Caco-2 (cell line): Measurements from ENCODE around the gene LATS2. TPM values are rescaled to one million over a fixed set of nuclear protein-coding genes. Genes with fewer than 3 reads are reported as not detected.

Source experiments
- BruUV-seq: library from RNA; stranded (reverse); fragments of 400-500 nt; replicated peaks from 2 replicates; lab custom pipeline; 2021; lab: Mats Ljungman, UMichigan
- CTCF ChIA-PET: fragments of 300-600 bp; sonication (Branson Sonifier 250); formaldehyde crosslinking; loops from one replicate; lab custom pipeline; 2022; ENCODE audit warnings: antibody characterized with exemption; lab: Charles Lee
- POLR2A ChIA-PET: fragments of 300-600 bp; sonication (Branson Sonifier 250); formaldehyde crosslinking; loops from one replicate; lab custom pipeline; 2022; ENCODE audit warnings: antibody characterized with exemption; lab: Charles Lee
- DNase-seq, 2 experiments: peaks; one replicate each; pipeline versions ENCODE4 v3.0.0 to v3.0.0-alpha.2; 2020 to 2022
- H3K27me3 ChIP-seq: replicated peaks from 2 replicates; pipeline ENCODE4 v1.6.0; 2011; ENCODE audit warnings: low read length; ENCODE audit not compliant: control insufficient read depth, insufficient read depth
- H3K36me3 ChIP-seq: 2 replicates; pipeline ENCODE4 v1.5.1; 2011; ENCODE audit warnings: low read length; ENCODE audit not compliant: control insufficient read depth, insufficient read depth
- H3K4me1 ChIP-seq: fragments of 250-450 bp; sonication (Bioruptor Pico); 2 replicates; pipeline ENCODE4 v1.5.1; 2020; ENCODE audit warnings: mild to moderate bottlenecking
- H3K4me3 ChIP-seq: 2 replicates; pipeline ENCODE4 v1.5.1; 2011; ENCODE audit warnings: low read depth, mild to moderate bottlenecking, control low read depth, low read length
- H3K9me3 ChIP-seq: fragments of 250-450 bp; sonication (Bioruptor Pico); 2 replicates; pipeline ENCODE4 v1.5.1; 2020; ENCODE audit warnings: mild to moderate bottlenecking, moderate library complexity
- H3K27ac Mint-ChIP-seq: one replicate; pipeline ENCODE4 v1.8.0; 2022; ENCODE audit warnings: mixed read lengths; ENCODE audit not compliant: unreplicated experiment
- H3K27me3 Mint-ChIP-seq: one replicate; pipeline ENCODE4 v1.8.0; 2022; ENCODE audit warnings: mixed read lengths; ENCODE audit not compliant: insufficient read depth, unreplicated experiment
- H3K36me3 Mint-ChIP-seq: one replicate; pipeline ENCODE4 v1.8.0; 2022; ENCODE audit warnings: mild to moderate bottlenecking, mixed read lengths; ENCODE audit not compliant: insufficient read depth, unreplicated experiment
- H3K4me1 Mint-ChIP-seq: one replicate; pipeline ENCODE4 v1.8.0; 2022; ENCODE audit warnings: low read depth, mixed read lengths; ENCODE audit not compliant: unreplicated experiment
- H3K4me3 Mint-ChIP-seq: one replicate; pipeline ENCODE4 v1.8.0; 2022; ENCODE audit warnings: mild to moderate bottlenecking, moderate library complexity, mixed read lengths; ENCODE audit not compliant: unreplicated experiment
- H3K9me3 Mint-ChIP-seq: one replicate; pipeline ENCODE4 v1.8.0; 2022; ENCODE audit warnings: mixed read lengths; ENCODE audit not compliant: unreplicated experiment
- intact Hi-C: fragments of 100-400 bp; cut with micrococcal nuclease; formaldehyde crosslinking; loops from one replicate; pipeline ENCODE4 v1.10.0; 2022; ENCODE audit not compliant: unreplicated experiment
- total RNA-seq: library from RNA; stranded (reverse); gene quantifications from 2 replicates; pipeline ENCODE4 v1.2.3, GENCODE V29; 2022
- TF ChIP-seq, protein P1 (sequence below), 2 experiments: fragments of 200-600 bp in 1 of 2; IDR thresholded peaks; 1 replicate in 1 of 2; 2 replicates in 1 of 2; pipeline versions ENCODE4 v1.5.1 to v1.8.0; 2011 to 2022; ENCODE audit warnings: antibody characterized with exemption in 1 of 2, control low read depth in 1 of 2, inconsistent platforms in 1 of 2, low read depth in 1 of 2, low read length in 1 of 2, mild to moderate bottlenecking in 1 of 2, moderate library complexity in 1 of 2; ENCODE audit not compliant: insufficient read depth in 1 of 2, severe bottlenecking in 1 of 2, unreplicated experiment in 1 of 2

LATS2 gene
- total RNA-seq, 1 experiment from 2014 or later, result 45.6 TPM

DNA sequence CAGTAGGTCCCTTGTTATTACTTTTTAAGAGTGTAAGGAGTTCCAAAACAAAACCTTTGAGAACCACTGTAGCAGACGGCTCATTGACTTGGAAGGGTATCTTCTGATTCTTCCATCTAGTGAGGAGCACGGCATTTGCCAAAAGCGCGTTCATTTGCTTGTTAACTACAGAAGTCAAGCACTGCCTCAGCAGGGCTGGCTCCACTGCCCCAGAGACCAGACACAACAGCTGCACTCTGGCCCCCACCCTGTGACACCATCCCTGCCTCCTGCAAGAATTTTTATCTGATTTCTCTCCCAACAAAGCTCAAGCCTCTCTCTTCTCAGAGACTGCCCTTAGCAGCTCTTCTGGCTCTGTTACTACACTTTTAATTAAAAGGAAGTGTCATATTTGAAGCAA is 138.1 kb downstream of the LATS2 start:
- no TSS peak for BruUV-seq
- peaks cover 9% of the 10 kb centered on the region for H3K4me1 Mint-ChIP-seq
- H3K4me3 Mint-ChIP-seq, result no peak overlapping the region
- intact Hi-C loops, result no loop called here
- no peaks in the 10 kb centered on the region for H3K27me3 ChIP-seq
- H3K9me3 ChIP-seq, result no peaks in the 10 kb centered on the region
- H3K27me3 Mint-ChIP-seq, result no peaks in the 10 kb centered on the region
- H3K9me3 Mint-ChIP-seq, result no peaks in the 10 kb centered on the region
- no peak overlapping the region for H3K4me3 ChIP-seq
- POLR2A ChIA-PET, result interaction anchor here (1.3 kb wide), 1 partner anchor 20 kb away, joined by 6 read pairs; the partner anchor contains the start of gene XPO4
- DNase-seq, result peak in 1 of 2 experiments; percentile 11
- no peaks in the 10 kb centered on the region for H3K4me1 ChIP-seq
- H3K36me3 Mint-ChIP-seq, result no peaks in the 10 kb centered on the region
- TF ChIP-seq, protein P1, sequence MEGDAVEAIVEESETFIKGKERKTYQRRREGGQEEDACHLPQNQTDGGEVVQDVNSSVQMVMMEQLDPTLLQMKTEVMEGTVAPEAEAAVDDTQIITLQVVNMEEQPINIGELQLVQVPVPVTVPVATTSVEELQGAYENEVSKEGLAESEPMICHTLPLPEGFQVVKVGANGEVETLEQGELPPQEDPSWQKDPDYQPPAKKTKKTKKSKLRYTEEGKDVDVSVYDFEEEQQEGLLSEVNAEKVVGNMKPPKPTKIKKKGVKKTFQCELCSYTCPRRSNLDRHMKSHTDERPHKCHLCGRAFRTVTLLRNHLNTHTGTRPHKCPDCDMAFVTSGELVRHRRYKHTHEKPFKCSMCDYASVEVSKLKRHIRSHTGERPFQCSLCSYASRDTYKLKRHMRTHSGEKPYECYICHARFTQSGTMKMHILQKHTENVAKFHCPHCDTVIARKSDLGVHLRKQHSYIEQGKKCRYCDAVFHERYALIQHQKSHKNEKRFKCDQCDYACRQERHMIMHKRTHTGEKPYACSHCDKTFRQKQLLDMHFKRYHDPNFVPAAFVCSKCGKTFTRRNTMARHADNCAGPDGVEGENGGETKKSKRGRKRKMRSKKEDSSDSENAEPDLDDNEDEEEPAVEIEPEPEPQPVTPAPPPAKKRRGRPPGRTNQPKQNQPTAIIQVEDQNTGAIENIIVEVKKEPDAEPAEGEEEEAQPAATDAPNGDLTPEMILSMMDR (IDR thresholded peaks at IDR 0.05; ENCODE audit: insufficient read depth in 1 of 2, low read depth in 1 of 2, low read length in 1 of 2, severe bottlenecking in 1 of 2, unreplicated experiment in 1 of 2), result no peak
- CTCF ChIA-PET, result interaction anchor here (0.6 kb wide), 1 partner anchor 427 kb away, joined by 5 read pairs; no protein-coding TSS in a partner anchor
- H3K27ac Mint-ChIP-seq, result no peak overlapping the region
- no peaks in the 10 kb centered on the region for H3K36me3 ChIP-seq

Other genes with a start within 250 kb of the LATS2 start
- gene XPO4, start 158.8 kb downstream of the LATS2 start, total RNA-seq, result 31.3 and 33.3 TPM in 2 replicates
- gene SAP18, start 78.5 kb upstream of the LATS2 start, total RNA-seq, result 395 and 441 TPM in 2 replicates
- gene SKA3, start 115.0 kb upstream of the LATS2 start, total RNA-seq, result 33.3 and 37.5 TPM in 2 replicates
- gene MRPL57, start 115.1 kb upstream of the LATS2 start, total RNA-seq, result 32.8 and 33.9 TPM in 2 replicates